Measurements from ENCODE around the gene ZSCAN5A.
"Not testable (repeated sequence)": the region's sequence is repeated elsewhere in the genome, so short reads cannot be mapped to it uniquely, and the experiment has no call there.

The ZSCAN5A gene

DNA sequence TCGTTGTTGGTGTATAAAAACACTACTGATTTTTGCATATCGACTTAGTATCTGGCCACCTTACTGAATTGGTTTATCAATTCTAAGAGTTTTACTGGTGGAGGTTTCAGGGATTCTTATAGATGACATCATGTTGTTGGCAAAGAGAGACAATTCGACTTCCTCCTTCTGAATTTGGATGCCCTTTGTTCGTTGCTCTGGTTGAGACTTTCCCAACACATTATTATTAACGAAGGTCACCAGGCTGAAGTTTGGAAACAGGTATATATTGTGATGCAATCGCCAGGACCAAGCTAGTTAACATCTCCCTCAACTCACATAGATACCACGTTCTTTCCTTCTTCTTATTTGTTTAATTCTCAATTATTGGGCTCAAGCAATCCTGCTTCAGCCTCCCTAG, 115.0 kb downstream of the ZSCAN5A start:
- no peak for DNase-seq

DNA sequence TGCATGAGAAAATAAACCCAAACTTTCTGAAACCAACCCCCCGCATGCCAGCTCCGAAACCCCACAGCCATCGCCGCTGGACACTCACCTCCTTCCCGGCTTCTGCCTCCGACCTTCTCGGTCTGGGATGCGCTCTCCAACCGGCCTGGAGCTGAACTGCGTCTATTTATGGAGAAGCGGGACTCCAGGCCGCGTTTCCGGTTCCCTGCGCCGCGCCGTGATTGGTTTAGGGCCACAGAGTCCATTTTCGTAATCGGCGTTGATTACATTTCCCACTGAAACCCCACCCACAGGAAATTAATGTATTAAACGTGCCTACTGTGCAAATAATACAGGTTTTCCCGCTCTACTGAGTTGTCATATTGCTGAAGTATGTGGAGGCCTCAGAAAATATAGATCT, 117.0 kb downstream of the ZSCAN5A start, which contains the start of gene ZSCAN5B:
Gene ZSCAN5B, minus strand, starts transcription at position 138 of the 400 bp plus-strand sequence. CDS start 4,731 bp downstream, outside the sequence.
- not testable (repeated sequence) for DNase-seq

DNA sequence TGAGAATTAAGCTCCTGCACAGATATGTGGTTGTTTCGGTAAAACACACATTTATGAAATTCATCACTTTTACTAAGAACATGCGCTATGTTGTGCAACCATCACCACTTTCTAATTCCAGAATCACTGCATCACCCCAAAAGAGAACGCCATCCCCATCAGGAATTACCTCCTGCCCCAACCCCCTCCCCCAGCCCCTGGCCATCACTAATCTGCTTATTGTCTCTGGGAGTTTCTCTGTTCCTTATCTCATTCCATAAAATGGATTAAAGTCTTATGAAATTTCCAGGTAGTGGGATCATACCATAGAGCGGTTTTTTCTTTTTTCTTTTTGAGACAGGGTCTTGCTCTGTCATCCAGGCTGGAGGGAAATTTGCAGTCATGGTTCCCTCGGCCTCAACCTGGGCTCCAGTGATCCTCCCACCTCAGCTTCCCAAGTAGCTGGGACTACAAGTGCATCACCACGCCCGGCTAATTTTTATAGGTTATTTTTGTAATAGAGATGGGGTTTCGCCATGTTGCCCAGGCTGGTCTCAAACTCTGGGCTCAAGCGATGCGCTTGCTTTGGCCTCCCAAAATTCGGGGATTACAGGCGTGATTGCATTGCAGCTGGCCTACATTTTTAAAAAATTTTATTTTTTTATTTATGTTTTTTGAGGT, 120.5 kb downstream of the ZSCAN5A start:
- DNase-seq = no peak

DNA sequence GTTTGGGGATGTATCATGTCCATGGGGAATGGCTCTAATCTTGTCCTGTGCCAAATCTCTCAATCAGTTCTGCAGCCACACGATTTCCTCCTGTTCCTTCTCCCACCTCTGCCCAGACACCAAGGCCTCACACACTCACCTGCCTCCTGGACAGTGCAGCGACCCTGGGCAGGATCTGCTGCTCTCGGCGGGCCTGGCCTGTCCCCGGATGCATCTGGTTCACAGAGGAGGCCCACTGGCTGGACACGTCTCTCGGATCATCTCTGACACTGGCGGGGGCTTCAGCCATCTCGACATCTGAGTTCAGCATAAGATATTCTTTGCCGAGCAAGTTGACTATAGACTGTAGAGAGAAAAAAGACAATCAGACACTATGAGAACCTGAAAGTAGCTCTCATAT, 122.9 kb downstream of the ZSCAN5A start:
- no peak for DNase-seq

DNA sequence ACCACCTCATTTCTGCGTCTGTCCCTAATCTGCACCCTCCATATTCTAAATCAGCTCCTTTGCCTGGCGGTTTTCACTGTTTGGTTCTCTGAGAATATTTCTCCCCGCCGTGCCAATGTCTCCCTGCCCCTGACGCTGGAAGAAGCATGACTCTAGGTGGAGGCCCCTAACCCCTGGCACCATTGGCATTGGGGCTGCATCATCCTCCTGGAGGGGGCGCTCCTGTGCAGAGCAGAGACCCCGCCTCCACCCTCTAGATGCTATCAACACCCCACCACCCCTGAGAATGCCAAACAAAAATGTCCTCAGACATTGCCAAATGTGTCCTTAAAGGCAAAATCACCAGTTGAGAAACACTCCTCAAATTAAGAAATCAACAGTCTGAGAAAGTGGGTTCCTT, 123.5 kb downstream of the ZSCAN5A start:
- no peak for DNase-seq

DNA sequence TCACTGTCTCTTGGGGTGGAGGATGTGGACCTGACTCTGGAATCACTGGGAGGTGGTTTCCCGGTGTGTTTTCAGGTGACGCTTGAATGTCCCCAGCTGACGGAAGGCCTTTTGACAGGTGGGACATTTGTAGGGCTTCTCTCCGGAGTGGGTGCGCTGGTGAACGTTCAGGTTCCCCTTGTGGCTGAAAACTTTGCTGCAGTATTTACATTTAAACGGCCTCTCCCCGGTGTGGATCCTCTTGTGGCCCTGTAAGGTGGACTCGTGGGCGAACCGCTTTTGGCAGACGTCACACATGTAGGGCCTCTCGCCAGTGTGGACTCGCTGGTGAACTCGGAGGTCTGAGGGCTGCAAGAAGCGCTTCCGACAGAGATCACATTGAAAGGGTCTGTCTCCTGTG, 124.9 kb downstream of the ZSCAN5A start:
- no peak for DNase-seq

DNA sequence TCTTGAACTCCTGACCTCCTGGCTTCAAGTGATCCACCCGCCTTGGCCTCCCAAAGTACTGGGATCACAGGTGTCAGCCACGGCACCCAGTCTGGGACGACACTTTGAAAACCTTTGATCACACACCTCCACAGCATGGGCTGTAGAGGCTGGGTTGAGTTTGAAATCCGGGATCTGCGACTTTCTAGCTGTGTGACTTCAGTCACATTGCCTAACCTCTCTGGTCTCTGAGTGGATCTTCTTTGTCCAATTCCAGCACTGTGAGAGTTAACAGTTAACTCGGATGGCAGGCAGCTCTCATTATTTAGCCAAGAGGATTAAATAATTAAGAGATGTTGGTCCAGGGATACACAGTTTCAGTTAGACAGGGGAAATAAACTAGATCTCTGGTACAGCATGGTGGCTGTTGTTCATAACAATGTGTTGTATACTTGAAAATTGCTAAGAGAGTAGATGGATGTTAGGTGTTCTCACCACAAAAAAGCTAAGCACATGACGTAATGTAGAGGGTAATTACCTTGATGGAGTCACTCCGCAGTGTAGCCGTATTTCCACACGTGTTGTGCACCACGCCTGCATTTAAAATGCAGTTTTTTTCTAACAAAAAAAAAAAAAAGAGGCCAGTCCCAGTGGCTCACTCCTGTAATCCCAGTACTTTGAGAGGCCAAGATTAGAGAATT, 136.9 kb downstream of the ZSCAN5A start:
- DNase-seq = no peak

DNA sequence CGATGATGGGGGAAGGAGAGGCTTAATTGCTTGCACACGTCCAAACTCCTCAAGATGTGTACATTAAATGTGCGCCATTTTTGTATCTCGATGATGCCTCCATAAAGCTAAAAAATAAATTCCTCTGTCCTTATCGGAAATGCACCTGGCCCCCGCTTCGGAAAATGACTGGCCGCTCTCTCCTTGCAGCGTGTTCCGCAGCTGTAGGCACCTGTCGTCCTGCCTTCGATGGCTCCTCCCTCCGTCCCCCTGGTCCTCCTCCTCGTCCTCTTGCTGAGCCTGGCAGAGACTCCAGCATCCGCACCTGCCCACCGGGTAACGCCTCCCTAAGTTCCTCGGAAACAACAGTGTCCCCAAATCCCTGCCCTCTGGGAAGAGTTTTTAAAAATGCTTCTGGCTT, 137.8 kb downstream of the ZSCAN5A start:
- no peak for DNase-seq

DNA sequence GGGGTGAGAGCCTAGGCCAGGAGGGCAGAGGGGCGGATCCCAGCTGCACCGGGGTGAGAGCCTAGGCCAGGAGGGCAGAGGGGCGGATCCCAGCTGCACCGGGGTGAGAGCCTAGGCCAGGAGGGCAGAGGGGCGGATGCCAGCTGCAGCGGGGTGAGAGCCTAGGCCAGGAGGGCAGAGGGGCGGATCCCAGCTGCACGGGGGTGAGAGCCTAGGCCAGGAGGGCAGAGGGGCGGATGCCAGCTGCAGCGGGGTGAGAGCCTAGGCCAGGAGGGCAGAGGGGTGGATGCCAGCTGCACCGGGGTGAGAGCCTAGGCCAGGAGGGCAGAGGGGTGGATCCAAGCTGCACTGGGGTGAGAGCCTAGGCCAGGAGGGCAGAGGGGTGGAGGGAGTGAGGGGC, 138.3 kb downstream of the ZSCAN5A start:
- not testable (repeated sequence) for DNase-seq

DNA sequence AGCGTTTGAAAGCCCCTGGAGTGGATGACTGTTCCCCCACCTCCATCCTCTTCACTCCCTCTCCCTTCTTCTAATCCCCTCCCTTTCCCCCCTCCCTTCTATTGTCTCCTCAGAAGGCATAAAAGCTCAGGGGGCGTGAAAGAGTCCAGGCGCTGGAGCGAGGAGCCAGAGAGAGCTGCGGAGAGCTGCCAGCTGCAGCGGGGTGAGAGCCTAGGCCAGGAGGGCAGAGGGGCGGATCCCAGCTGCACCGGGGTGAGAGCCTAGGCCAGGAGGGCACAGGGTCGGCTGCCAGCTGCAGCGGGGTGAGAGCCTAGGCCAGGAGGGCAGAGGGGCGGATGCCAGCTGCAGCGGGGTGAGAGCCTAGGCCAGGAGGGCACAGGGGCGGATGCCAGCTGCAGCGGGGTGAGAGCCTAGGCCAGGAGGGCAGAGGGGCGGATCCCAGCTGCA, 138.8 kb downstream of the ZSCAN5A start, which contains the start of gene GALP:
Gene GALP, plus strand, starts transcription at position 148 of the 447 bp plus-strand sequence. CDS start 1,101 bp downstream, outside the sequence.
- not testable (repeated sequence) for DNase-seq

DNA sequence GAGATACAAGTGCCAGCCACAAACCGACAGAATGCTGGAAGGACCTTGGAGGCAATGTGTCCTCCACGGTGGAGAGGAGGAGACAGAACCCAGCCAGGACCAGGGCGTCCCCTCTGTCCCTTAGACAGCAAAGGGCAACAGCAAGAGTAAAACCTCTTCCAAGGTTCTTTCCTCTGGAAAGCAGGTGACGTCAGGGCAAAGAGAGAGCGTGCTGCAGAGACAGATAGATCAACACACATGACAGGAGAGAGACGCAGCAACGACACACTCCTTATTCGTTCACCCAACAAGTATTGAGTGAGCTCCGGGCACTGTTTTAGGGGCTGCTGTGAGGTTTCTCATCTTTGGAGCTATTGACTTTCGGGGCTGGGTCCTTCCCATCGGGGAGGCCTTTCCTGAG, 140.1 kb downstream of the ZSCAN5A start:
- DNase-seq = no peak

DNA sequence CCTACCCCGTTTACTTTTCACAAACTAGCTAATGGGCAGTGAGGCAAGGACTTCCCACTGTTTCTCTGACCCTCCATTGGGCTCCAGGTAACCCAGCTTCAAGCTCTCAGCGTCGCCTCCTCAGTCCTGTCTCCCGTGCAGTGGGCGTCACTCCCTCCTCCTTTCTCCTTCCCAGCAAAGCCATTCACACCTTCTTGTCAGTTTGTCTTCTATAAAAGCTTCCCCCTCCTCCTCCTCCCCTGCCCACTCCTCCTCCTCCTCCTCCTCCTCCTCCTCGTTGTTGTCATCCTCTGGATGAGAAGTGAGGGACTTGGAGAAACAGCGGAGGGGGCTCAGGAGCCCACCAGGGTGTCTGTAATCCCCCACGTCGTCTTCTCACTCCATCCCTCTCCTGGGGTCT, 140.6 kb downstream of the ZSCAN5A start:
- DNase-seq = no peak

Data from activated CD4-positive, CD25-positive, alpha-beta regulatory T cell treated with anti-CD3 and anti-CD28 coated beads, Interleukin-2, amount 50 U/mL, for 72 hours (primary cell).